ENCODE results near the gene TSHZ2. TPM values are rescaled to one million over a fixed set of nuclear protein-coding genes. Genes with fewer than 3 reads are reported as not detected.

TSHZ2 gene
- total and polyA plus RNA-seq, 9 of the 15 experiments (the other 6 are each of a cell fraction or from before 2014, with no cell fraction given): 0.03 to 0.20 (median 0.05) TPM; not detected in 4

- TF ChIP-seq ZNF518B (CRISPR knock-in tag; IDR thresholded peaks at IDR 0.05): no peak
- no peak for TF ChIP-seq BHLHE40 (IDR thresholded peaks at IDR 0.05; ENCODE audit: low read length)
- TF ChIP-seq, protein P1, sequence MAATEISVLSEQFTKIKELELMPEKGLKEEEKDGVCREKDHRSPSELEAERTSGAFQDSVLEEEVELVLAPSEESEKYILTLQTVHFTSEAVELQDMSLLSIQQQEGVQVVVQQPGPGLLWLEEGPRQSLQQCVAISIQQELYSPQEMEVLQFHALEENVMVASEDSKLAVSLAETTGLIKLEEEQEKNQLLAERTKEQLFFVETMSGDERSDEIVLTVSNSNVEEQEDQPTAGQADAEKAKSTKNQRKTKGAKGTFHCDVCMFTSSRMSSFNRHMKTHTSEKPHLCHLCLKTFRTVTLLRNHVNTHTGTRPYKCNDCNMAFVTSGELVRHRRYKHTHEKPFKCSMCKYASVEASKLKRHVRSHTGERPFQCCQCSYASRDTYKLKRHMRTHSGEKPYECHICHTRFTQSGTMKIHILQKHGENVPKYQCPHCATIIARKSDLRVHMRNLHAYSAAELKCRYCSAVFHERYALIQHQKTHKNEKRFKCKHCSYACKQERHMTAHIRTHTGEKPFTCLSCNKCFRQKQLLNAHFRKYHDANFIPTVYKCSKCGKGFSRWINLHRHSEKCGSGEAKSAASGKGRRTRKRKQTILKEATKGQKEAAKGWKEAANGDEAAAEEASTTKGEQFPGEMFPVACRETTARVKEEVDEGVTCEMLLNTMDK (IDR thresholded peaks at IDR 0.05; ENCODE audit: borderline replicate concordance, insufficient read depth, low read depth, low read length, poor library complexity, severe bottlenecking): no peak
- TF ChIP-seq TSC22D4 (tag; IDR thresholded peaks at IDR 0.05): no peak
- no peak for TF ChIP-seq TOE1 (IDR thresholded peaks at IDR 0.05; ENCODE audit: borderline replicate concordance)
- no peak for TF ChIP-seq TOE1 (CRISPR knock-in tag; IDR thresholded peaks at IDR 0.05; ENCODE audit: borderline replicate concordance, low read depth)
- TF ChIP-seq ARID3A (IDR thresholded peaks at IDR 0.05; ENCODE audit: borderline replicate concordance, low read depth, low read length): 0 out of 2 replicates have a peak, but pooled peaks have one; percentile 55
- TF ChIP-seq E2F1 (CRISPR knock-in tag; IDR thresholded peaks at IDR 0.05): no peak
- TF ChIP-seq, protein P2, sequence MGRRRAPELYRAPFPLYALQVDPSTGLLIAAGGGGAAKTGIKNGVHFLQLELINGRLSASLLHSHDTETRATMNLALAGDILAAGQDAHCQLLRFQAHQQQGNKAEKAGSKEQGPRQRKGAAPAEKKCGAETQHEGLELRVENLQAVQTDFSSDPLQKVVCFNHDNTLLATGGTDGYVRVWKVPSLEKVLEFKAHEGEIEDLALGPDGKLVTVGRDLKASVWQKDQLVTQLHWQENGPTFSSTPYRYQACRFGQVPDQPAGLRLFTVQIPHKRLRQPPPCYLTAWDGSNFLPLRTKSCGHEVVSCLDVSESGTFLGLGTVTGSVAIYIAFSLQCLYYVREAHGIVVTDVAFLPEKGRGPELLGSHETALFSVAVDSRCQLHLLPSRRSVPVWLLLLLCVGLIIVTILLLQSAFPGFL (CRISPR knock-in tag; IDR thresholded peaks at IDR 0.05): no peak
- no peak for TF ChIP-seq ZNF785 (CRISPR knock-in tag; IDR thresholded peaks at IDR 0.05)
- no peak for TF ChIP-seq POLR2AphosphoS5 (IDR thresholded peaks at IDR 0.05; ENCODE audit: control insufficient read depth, insufficient read depth, low read depth, low read length)
- TF ChIP-seq, protein P3, sequence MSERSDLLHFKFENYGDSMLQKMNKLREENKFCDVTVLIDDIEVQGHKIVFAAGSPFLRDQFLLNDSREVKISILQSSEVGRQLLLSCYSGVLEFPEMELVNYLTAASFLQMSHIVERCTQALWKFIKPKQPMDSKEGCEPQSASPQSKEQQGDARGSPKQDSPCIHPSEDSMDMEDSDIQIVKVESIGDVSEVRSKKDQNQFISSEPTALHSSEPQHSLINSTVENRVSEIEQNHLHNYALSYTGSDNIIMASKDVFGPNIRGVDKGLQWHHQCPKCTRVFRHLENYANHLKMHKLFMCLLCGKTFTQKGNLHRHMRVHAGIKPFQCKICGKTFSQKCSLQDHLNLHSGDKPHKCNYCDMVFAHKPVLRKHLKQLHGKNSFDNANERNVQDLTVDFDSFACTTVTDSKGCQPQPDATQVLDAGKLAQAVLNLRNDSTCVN (CRISPR knock-in tag; IDR thresholded peaks at IDR 0.05): no peak
- TF ChIP-seq ZFX (CRISPR knock-in tag; IDR thresholded peaks at IDR 0.05): no peak
- no peak for TF ChIP-seq ZNF77 (CRISPR knock-in tag; IDR thresholded peaks at IDR 0.05)
- no peak for TF ChIP-seq JUND (IDR thresholded peaks at IDR 0.05; ENCODE audit: borderline replicate concordance, low read depth, low read length)
- TF ChIP-seq JUND (tag; IDR thresholded peaks at IDR 0.05; ENCODE audit: borderline replicate concordance, low read depth, low read length): no peak
- no peak for TF ChIP-seq FOXK2 (conservative IDR thresholded peaks at IDR 0.05 in 1 of 2, IDR thresholded peaks at IDR 0.05 in 1 of 2; ENCODE audit: low read depth in 2 of 2)
Measured at GRCh38 chr20:53186635-53187034, 214.5 kb downstream of the TSHZ2 start (continued).
